ENCODE results near the gene CLDND2. TPM values are rescaled to one million over a fixed set of nuclear protein-coding genes. Genes with fewer than 3 reads are reported as not detected.

The CLDND2 gene
- polyA plus RNA-seq, 4 donors, result 0.99 to 2.9 (median 2.1) TPM

DNA sequence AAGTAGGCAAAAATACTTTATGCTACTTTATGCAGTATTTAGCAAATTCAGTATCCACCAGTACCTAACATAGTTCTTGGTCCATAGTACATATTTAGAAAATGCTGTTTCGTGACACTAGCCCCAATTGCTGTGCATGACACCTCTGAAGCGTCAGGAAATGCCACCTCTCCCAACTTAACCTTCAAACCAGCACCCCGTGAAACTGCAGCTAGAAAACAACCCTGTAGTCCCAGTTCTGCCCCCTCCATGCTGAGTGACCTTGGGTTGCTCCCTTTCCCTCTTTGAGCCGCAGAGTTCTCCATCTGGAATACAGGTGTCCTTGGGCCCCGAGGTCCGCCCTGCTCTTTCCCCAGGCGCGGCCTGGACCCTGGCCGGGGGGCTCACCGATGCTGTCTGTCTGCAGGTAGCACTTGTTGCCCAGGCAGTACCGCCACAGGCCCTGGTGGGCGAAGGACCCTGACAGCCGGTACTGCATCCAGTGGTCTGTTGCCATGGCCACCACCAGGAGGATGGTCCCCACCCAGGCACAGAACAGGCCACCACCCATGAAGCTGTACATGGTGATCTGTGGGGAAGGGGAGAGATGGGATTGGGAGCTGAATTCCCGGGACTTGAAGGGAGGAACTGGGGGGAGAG is 18.2 kb upstream of the CLDND2 start:
- DNase-seq (ENCODE audit: low read depth in 4 of 4, low spot score in 2 of 4), result no peak

- DNase-seq (ENCODE audit: low read depth in 4 of 4, low spot score in 2 of 4), result no peak
Observed at GRCh38 chr19:51382004-51382403, 13.2 kb upstream of the CLDND2 start.

- DNase-seq (ENCODE audit: low read depth in 4 of 4, low spot score in 2 of 4), result no peak
Observed at GRCh38 chr19:51380379-51380778, 11.6 kb upstream of the CLDND2 start.

DNA sequence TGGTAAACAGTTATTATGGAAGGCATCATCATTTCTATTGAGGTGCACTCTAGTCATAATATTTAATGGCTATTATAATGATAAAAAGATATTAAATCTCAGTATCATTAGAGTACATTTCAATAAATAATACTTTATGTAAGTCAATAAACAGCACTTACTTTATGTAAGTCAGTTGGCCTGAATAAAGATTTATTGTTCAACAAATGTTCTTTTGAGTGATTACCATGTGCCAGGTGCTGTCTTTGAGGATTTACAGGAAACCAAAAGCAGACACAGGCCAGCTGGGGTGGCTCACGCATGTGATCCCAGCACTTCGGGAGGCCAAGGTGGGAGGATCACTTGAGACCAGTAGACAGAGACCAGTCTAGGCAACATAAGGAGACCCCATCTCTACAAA is 8.6 kb upstream of the CLDND2 start:
- no peak for DNase-seq (ENCODE audit: low read depth in 4 of 4, low spot score in 2 of 4)

- no peak for DNase-seq (ENCODE audit: low read depth in 4 of 4, low spot score in 2 of 4)
Observed at GRCh38 chr19:51375504-51376221, 6.9 kb upstream of the CLDND2 start.

DNA sequence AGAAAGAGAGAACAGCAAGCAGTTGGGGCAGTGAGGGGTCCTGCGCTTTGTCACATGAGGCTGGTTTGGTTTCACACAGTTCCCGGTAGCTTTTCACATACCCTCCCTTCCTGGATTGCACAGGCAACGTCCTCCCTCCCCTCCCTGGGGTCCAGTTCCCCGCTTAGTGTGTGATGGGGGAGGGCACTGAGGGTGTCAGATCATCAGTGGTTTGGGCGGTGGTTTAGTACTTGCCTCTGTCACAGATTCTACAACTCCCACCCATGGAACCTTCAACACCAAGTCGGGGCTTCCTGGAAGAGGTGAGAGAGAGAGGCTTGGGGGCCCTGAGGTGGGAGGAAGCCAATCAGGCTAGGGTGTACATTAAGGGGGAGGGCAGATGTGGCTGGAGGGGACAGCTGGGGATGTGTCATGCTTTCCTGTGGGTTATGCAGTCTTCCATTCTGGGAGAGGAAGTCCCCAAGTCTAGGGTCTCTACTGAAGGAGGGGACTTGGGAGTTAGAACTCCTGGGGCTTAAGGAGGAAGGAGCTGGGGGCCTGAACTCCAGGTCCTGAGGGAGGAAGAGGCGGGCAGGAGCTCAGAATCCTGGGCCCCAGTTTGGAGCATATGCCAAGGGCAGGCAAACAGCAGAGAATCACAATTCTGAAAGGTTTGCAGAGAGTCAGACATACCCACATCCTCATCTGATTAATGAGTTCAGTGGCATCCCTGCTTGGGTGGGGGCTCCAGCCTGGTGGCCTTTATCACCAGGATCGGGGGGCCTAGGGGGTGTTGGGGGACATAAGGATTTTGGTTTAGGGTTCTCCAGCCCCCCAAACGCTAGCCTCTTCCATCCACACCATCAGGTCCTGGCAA is 4.1 kb upstream of the CLDND2 start, which contains the start of gene NKG7:
Gene NKG7, minus strand, starts transcription at position 6 of the 856 bp plus-strand sequence. CDS start 119 bp downstream, outside the sequence.
- no peak for DNase-seq (ENCODE audit: low read depth in 4 of 4, low spot score in 2 of 4)

GRCh38 chr19:51372021-51372648 is 3.3 kb upstream of the CLDND2 start:
- DNase-seq (ENCODE audit: low read depth in 4 of 4, low spot score in 2 of 4), result no peak

GRCh38 chr19:51371186-51371690 is 2.4 kb upstream of the CLDND2 start:
- no peak for DNase-seq (ENCODE audit: low read depth in 4 of 4, low spot score in 2 of 4)

GRCh38 chr19:51370230-51370629 is 1.4 kb upstream of the CLDND2 start:
- DNase-seq (ENCODE audit: low read depth in 4 of 4, low spot score in 2 of 4), result no peak

DNA sequence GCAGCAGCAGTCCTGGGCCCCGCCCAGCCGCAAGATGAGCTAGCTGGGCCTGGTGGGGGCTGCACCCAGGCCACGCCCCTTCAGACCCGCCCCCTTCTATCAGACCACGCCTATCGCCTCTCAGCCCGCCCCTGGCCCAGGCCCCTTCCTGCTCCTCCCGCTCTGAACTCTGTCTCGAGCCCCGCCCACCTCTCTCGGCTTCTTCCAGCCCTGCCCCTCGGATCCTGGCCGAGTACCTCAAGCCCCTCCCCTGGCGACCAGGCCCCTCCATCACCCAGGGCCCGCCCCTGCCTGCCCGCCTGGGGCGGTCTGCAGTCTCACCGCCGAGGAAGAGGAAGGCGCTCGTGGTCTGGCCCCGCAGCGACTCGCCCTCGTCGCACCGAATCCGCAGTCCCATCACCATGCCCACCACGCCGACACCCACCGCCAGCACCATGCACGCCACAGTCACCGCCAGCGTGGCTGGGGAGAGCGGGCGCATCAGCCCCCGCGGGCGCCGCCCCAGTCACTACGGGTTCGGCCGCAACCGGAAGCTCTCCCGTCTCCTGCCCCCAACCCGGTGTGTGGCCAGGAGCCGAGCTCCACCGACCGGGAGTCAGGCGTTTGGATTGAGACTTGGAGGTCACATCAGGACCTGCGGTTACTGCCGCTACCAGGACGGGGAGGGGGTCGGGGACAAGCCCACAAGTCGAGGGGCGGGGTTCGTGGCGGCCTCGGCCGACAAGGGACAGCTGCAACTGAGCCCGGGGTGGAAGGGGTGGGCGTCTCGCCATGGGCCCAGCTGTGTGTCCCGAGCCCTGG is 1.0 kb downstream of the CLDND2 start:
- DNase-seq (ENCODE audit: low read depth in 4 of 4, low spot score in 2 of 4), result peak; percentile 82 to 97 (median 94)

DNA sequence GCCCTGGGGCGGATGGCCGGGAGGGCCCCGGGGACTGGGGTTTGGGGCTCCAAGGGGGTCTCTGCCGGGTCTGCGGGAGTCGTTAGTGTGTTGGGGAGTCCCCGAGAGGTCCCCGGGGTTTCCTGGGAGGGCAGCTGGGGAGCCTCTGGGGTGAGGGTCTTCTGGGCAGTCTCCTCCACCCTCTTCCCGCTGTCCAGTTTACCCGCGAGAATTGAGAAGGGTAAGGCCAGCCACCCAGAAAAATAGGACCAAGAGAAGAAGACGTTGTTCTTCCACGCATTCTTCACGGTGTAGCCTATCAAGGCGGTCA is 1.6 kb downstream of the CLDND2 start:
- DNase-seq (ENCODE audit: low read depth in 4 of 4, low spot score in 2 of 4), result no peak

DNA sequence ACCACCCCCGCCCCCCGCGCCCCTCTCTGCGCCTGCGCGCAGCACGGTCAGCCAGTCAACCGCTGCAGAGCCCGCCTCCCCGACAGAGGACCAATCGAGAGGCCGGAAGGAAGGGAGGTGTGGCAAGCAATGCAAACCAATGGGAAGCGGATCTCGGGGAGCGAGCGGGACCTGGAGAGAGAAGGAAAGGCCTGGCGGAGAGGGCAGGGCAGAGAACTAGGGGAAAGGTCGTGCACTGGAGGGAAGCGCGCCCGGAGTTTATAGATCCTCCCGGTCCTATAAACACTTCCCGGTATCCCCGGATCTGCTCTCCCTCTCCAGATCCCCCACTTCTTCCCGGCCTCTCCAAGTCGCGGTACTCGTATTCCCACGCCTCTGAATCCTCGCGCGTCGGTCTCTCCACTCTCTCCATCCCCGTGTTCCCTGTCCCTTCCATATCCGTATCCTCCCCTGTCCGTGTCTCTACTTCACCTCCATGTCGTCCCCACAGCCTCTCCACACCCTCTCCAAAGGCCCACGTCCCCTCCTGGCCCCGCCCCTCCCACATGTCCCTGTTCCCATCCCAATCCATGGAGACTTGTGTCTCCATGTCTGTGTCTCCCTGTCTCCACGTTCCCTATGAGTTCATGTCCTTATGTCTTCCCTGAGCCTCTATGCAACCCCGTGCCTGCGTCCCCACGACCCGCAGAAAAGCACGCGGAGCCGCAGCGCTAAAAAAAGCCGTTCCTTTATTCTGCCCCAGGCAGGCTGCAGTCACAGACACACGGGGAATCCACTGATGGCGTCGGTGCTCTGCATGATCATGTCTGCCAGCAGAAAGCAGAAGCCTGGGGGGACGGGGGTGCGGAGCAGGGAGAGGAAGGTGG is 2.2 kb downstream of the CLDND2 start:
- DNase-seq (ENCODE audit: low read depth in 4 of 4, low spot score in 2 of 4), result peak; percentile 90 to 97 (median 94)

DNA sequence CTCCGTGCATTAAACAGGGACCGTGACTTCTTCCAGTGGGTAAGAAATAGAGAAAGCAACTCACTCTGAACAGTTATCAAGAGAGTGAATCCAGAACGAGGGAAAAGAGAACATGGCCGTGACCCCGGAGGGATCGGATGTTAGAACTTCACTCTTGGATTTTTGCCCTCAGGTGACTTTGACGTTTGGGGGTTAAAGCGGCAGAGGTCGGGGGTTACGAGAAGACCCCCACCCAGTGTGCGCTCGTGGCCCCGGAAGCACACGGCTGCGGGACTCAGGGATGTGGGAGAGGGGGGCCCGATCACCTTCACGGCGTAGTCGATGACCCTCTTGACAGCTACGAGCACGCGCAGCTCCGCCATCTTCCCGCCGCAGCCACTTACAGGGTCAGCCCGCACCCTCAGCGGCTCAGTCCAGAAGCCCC is 2.8 kb downstream of the CLDND2 start, which contains the start of gene ETFB:
Gene ETFB, minus strand, starts transcription at position 424 of the 424 bp plus-strand sequence. Its CDS starts 62 bp downstream, at position 362.
- no peak for DNase-seq (ENCODE audit: low read depth in 4 of 4, low spot score in 2 of 4)

GRCh38 chr19:51365211-51365964 is 3.4 kb downstream of the CLDND2 start:
- peak in 1 of 4 donors; percentile 18 for DNase-seq (ENCODE audit: low read depth in 4 of 4, low spot score in 2 of 4)

GRCh38 chr19:51364200-51365106 is 4.3 kb downstream of the CLDND2 start:
- no peak for DNase-seq (ENCODE audit: low read depth in 4 of 4, low spot score in 2 of 4)

DNA sequence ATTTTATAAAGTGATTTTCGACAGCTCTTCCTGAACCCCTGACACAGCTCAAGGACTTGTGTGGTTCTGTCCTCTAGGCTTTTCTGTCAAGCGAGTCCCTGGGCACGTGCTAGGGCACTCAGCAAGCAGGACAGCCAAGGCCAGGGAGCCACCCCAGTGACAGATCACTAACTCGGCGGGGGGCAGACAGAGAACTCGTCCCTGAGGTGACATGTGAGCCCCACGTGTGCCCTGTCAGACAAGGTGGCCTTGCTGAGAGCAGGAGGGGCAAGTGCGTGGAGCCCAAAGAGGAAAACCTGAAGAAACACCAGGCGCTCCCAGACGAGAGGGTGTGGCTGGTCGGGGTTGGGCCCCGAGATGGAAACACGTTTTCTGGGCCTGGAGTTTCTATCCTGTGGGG is 7.6 kb downstream of the CLDND2 start:
- DNase-seq (ENCODE audit: low read depth in 4 of 4, low spot score in 2 of 4), result no peak

GRCh38 chr19:51359294-51359693 is 9.5 kb downstream of the CLDND2 start:
- DNase-seq (ENCODE audit: low read depth in 4 of 4, low spot score in 2 of 4), result no peak

All from left renal cortex interstitium (tissue), 4 donors.